Aorta (tissue), 5 donors: ENCODE measurements around the gene KRT8. TPM values are rescaled to one million over a fixed set of nuclear protein-coding genes. Genes with fewer than 3 reads are reported as not detected.

Source experiments
- ATAC-seq: fragments of 200-7000 bp; cut with Tn5 transposase; one replicate; pipeline ENCODE4 v1.9.1; 2022; ENCODE audit warnings: moderate library complexity; ENCODE audit not compliant: low FRiP score
- DNase-seq, 2 donors: peaks; one replicate each; pipeline ENCODE4 v3.0.0-alpha.2; 2020
- H3K27ac ChIP-seq, 2 donors: one replicate each; pipeline ENCODE4 v1.5.1; 2013; ENCODE audit warnings: low read length in 2 of 2, mild to moderate bottlenecking in 2 of 2, moderate library complexity in 2 of 2, control low read depth in 1 of 2, inconsistent platforms in 1 of 2, low read depth in 1 of 2
- H3K27me3 ChIP-seq, 2 donors: one replicate each; pipeline ENCODE4 v1.6.1; 2013; ENCODE audit warnings: control low read depth in 1 of 2, low read length in 1 of 2, mild to moderate bottlenecking in 1 of 2, moderate library complexity in 1 of 2; ENCODE audit not compliant: insufficient read depth in 2 of 2, control insufficient read depth in 1 of 2
- H3K36me3 ChIP-seq, 2 donors: one replicate each; pipeline ENCODE4 v1.6.1; 2013; ENCODE audit warnings: control low read depth in 1 of 2, low read length in 1 of 2, mild to moderate bottlenecking in 1 of 2; ENCODE audit not compliant: insufficient read depth in 2 of 2, control insufficient read depth in 1 of 2
- H3K4me1 ChIP-seq, 2 donors: one replicate each; pipeline ENCODE4 v1.6.1; 2013; ENCODE audit warnings: low read length in 2 of 2, control low read depth in 1 of 2, mild to moderate bottlenecking in 1 of 2, moderate library complexity in 1 of 2; ENCODE audit not compliant: insufficient read depth in 2 of 2, control insufficient read depth in 1 of 2
- H3K4me3 ChIP-seq, 2 donors: one replicate each; pipeline ENCODE4 v1.5.1; 2013; ENCODE audit warnings: low read length in 2 of 2, control low read depth in 1 of 2, mild to moderate bottlenecking in 1 of 2
- H3K9me3 ChIP-seq: one replicate; pipeline ENCODE4 v1.6.1; 2013; ENCODE audit warnings: mild to moderate bottlenecking, low read length; ENCODE audit not compliant: control insufficient read depth
- WGBS, 2 donors: extraction: QIAGEN DNeasy Blood & Tissue Kit; methylation state at CpG; one replicate each; pipeline ENCODE4 v1.1.7; 2013; 5-methylcytosine and 5-hydroxymethylcytosine counted together
- intact Hi-C, 2 donors: fragments of 100-400 bp; cut with DNase I; formaldehyde crosslinking; loops; one replicate each; pipeline versions ENCODE4 v1.14.2 to v1.15.0; 2022
- polyA plus RNA-seq, 2 donors: library from polyadenylated mRNA; stranded (reverse); fragments of 200-250 nt; gene quantifications; one replicate each; pipeline ENCODE4 v1.2.3, GENCODE V29; 2013
- total RNA-seq, 2 donors: library from RNA; stranded (reverse); fragmentation: NEBNext Ultra II Directional; extraction: Animal tissue kit (Norgen Biotek cat#: 25700); gene quantifications; one replicate each; pipeline ENCODE4 v1.2.1, GENCODE V29; 2021
- donor health status: healthy with polysubstance abuse.
- donor health status: Bipolar disorder and iron deficiency.
- donor health status: DM: no; HTN: no; CAD: no.
- donor health status: DM: no; HTN: no; CAD: no.
- donor health status: DM: yes; HTN: yes; CAD: no.

Gene KRT8
- total and polyA plus RNA-seq, 4 donors = 34.5 to 323 (median 70.6) TPM

DNA sequence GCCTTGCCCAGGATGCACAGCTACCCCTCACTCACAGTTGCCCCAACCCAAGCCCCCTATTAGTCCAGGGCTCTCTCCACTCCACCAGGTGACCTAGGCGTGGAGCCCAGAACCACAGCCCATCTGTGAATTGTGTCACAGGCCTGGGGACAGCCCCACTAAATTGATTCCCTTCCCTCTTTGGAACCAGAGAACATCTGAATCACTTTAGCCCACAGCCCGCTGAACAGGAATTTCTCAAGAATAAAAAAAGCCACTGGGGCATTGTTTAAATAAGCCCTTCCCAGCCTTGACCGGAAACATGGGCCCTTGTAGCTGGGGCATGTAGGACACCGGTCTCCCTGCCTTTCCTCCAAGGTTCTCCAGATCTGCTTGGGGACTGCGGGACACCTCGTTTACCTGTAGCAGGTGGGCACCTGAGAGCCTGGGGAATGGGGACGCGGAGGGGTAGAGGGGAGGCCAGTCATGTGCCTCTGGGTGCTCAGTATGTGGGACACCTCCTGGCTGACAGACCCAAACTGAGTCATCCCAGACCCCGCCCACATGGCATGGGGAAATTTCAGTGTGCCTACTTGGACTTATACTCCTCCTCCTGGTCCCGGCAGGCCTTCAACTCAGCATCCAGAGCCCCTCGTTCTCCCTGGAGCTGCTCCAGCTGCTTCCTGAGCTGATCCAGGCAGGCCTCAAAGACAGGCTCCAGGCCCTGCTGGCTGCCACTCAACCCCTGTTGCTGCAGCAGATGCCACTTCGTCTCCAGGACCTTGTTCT lies 57.4 kb downstream of the KRT8 start:
- DNase-seq (peak; percentile 41 to 67), ATAC-seq (no peak)
- no peaks in the 10 kb centered on the region for H3K36me3 ChIP-seq
- H3K4me1 ChIP-seq = no peaks in the 10 kb centered on the region
- no peak overlapping the region for H3K27ac ChIP-seq
- no peaks in the 10 kb centered on the region for H3K27me3 ChIP-seq
- intact Hi-C loops = no loop called here
- no peaks in the 10 kb centered on the region for H3K9me3 ChIP-seq
- no peak overlapping the region for H3K4me3 ChIP-seq
- 79% methylated on average over 12 of the region's 12 CpGs for WGBS, 2 donors

Other genes starting within 250 kb of the KRT8 start
- under 1 TPM in 1 of 2 donors, not detected in 1; 0.51 TPM for gene KRT1, start 224.7 kb downstream of the KRT8 start, total RNA-seq
- gene KRT1, start 224.7 kb downstream of the KRT8 start, polyA plus RNA-seq = not detected
- not detected for gene KRT77, start 201.6 kb downstream of the KRT8 start, total RNA-seq
- not detected for gene KRT77, start 201.6 kb downstream of the KRT8 start, polyA plus RNA-seq
- not detected for gene KRT76, start 127.7 kb downstream of the KRT8 start, total RNA-seq
- gene KRT76, start 127.7 kb downstream of the KRT8 start, polyA plus RNA-seq = not detected
- not detected for gene KRT3, start 109.0 kb downstream of the KRT8 start, total RNA-seq
- gene KRT3, start 109.0 kb downstream of the KRT8 start, polyA plus RNA-seq = not detected
- gene KRT4, start 91.0 kb downstream of the KRT8 start, total RNA-seq = not detected
- gene KRT4, start 91.0 kb downstream of the KRT8 start, polyA plus RNA-seq = 1 to 10 TPM; 3.9 to 4.6 TPM
- gene KRT79, start 70.8 kb downstream of the KRT8 start, total RNA-seq = not detected
- gene KRT79, start 70.8 kb downstream of the KRT8 start, polyA plus RNA-seq = not detected
- gene KRT78, start 56.1 kb downstream of the KRT8 start, total RNA-seq = not detected
- 1 to 10 TPM in 1 of 2 donors, under 1 TPM in 1; 0.10 to 2.0 TPM for gene KRT78, start 56.1 kb downstream of the KRT8 start, polyA plus RNA-seq
- gene KRT18, start 44.0 kb upstream of the KRT8 start, total RNA-seq = 1 to 10 TPM; 3.9 to 9.0 TPM
- gene KRT18, start 44.0 kb upstream of the KRT8 start, polyA plus RNA-seq = 10 to 100 TPM; 15.8 to 54.1 TPM
- 100 to 1,000 TPM; 353 to 439 TPM for gene EIF4B, start 101.4 kb upstream of the KRT8 start, total RNA-seq
- gene EIF4B, start 101.4 kb upstream of the KRT8 start, polyA plus RNA-seq = 100 to 1,000 TPM; 147 to 259 TPM
- gene TNS2, start 145.0 kb upstream of the KRT8 start, total RNA-seq = 100 to 1,000 TPM; 198 to 275 TPM
- 100 to 1,000 TPM; 130 to 412 TPM for gene TNS2, start 145.0 kb upstream of the KRT8 start, polyA plus RNA-seq
- gene SPRYD3, start 174.3 kb upstream of the KRT8 start, total RNA-seq = 100 to 1,000 TPM in 1 of 2 donors, 10 to 100 TPM in 1; 71.6 to 101 TPM
- gene SPRYD3, start 174.3 kb upstream of the KRT8 start, polyA plus RNA-seq = 10 to 100 TPM; 53.8 to 60.9 TPM
- 100 to 1,000 TPM; 820 to 979 TPM for gene IGFBP6, start 192.6 kb upstream of the KRT8 start, total RNA-seq
- 100 to 1,000 TPM; 507 to 837 TPM for gene IGFBP6, start 192.6 kb upstream of the KRT8 start, polyA plus RNA-seq
- gene SOAT2, start 198.4 kb upstream of the KRT8 start, total RNA-seq = 1 to 10 TPM in 1 of 2 donors, under 1 TPM in 1; 0.63 to 1.2 TPM
- 1 to 10 TPM; 1.5 to 3.4 TPM for gene SOAT2, start 198.4 kb upstream of the KRT8 start, polyA plus RNA-seq